ENCODE data around the gene CDC42BPB.

CDC42BPB gene

DNA sequence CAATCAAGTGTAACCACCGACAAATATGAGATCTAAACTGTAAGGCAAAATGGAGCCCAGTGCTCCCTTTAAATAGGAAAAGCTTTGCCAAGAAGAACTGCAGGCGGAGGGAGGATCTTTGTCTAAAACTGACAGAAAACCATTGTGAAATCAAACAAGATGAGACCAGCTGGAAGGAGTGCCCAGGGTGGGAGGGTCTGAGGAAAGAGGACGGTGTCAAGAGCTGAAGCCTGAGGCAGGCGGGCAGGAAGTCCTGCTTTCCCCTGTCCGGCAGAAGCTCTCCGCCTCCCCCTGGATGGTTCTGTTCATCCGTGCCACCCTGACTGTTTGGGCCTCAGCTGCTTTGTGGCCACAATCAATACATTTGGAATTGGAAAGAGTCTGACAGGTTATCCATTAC is 37.5 kb downstream of the CDC42BPB start:
- H3K36me3 ChIP-seq, result peaks cover 0 to 9% (median 0%) of the 10 kb centered on the region in 3 donors
- TF ChIP-seq, protein P1, sequence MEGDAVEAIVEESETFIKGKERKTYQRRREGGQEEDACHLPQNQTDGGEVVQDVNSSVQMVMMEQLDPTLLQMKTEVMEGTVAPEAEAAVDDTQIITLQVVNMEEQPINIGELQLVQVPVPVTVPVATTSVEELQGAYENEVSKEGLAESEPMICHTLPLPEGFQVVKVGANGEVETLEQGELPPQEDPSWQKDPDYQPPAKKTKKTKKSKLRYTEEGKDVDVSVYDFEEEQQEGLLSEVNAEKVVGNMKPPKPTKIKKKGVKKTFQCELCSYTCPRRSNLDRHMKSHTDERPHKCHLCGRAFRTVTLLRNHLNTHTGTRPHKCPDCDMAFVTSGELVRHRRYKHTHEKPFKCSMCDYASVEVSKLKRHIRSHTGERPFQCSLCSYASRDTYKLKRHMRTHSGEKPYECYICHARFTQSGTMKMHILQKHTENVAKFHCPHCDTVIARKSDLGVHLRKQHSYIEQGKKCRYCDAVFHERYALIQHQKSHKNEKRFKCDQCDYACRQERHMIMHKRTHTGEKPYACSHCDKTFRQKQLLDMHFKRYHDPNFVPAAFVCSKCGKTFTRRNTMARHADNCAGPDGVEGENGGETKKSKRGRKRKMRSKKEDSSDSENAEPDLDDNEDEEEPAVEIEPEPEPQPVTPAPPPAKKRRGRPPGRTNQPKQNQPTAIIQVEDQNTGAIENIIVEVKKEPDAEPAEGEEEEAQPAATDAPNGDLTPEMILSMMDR (IDR thresholded peaks at IDR 0.05), result no peak
- intact Hi-C loops (cut with DNase I; ENCODE audit: low total_unique reads), result no loop called here
- no peaks in the 10 kb centered on the region for H3K27me3 ChIP-seq
- no peak for DNase-seq
- H3K9me3 ChIP-seq, result no peaks in the 10 kb centered on the region
- H3K4me1 ChIP-seq, result peaks cover 0 to 70% (median 38%) of the 10 kb centered on the region in 4 donors
- H3K27ac ChIP-seq, result no peak overlapping the region
- no peak overlapping the region for H3K4me3 ChIP-seq

DNA sequence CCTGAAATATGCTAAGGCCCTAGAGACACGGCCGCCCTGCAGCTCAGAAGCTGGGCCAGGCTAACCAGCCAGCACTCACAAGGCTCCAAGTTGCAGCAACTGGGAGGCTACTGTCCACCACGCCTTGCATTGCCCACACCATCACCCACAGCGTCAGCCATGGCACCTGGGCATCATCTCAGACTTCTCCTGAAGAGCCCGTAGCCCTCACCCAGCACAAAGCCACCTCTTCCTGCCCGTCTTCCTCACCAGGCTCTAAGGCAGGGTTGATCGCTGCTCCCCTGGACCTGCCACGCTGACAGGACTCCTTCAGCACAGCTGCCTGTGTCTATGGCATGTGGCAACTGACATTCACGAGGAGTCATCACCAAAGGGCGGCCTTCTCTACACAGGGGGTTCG is 38.1 kb downstream of the CDC42BPB start:
- TF ChIP-seq, protein P1 (IDR thresholded peaks at IDR 0.05), result no peak
- Histone ChIP-seq H3K4me1 (peaks cover 0 to 71% (median 37%) of the 10 kb centered on the region in 4 donors), H3K27ac (no peak overlapping the region), H3K9me3 (no peaks in the 10 kb centered on the region), H3K4me3 (no peak overlapping the region), H3K36me3 (peaks cover 0 to 9% (median 0%) of the 10 kb centered on the region in 3 donors), H3K27me3 (no peaks in the 10 kb centered on the region)
- intact Hi-C loops (cut with DNase I; ENCODE audit: low total_unique reads), result no loop called here
- no peak for DNase-seq

DNA sequence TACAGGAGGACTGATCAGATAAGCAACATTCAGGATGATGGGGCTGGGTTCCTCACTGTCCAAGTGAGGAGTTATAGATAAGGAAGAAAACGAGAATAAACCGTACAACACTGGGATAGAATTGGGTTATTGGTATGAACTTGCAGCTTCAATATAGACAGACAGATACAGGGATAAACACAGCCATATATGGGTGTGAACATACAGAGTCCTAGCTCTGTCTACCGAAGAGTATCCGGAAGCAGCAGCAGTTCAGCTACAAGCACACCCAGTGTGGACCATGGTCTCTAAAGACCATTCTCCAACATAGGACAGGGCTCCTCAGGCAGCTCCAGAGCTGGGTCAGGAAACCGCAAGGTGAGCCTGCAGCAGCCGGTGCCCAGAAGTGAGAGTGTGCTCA is 40.8 kb downstream of the CDC42BPB start:
- Histone ChIP-seq H3K36me3 (peaks cover 0 to 12% (median 0%) of the 10 kb centered on the region in 3 donors), H3K4me1 (peaks cover 0 to 46% (median 18%) of the 10 kb centered on the region in 4 donors)

DNA sequence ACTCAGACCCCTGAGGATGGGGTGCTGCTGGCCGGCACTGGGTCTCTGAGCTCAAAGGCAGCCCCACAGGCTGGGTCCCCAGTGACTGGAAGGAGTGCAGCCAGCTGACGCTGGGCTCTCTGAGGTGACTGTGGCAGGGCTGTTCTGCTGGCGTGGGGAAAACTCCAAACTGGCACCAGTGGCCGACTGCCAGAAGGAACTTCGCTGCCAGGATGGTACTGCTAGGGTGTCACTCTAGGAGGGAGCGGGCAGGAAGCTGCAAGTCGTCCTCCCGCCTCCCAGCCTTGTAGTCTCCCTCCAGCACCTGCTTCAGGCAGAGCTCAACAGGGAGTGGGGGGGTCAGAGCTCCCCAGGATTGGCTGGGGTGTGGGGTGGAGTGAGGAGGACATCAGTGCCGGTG is 41.3 kb downstream of the CDC42BPB start:
- H3K36me3 ChIP-seq, result peaks cover 0 to 17% (median 4%) of the 10 kb centered on the region in 3 donors
- no peak overlapping the region for H3K4me3 ChIP-seq
- no peak for DNase-seq

More for the DNA sequence above, 40.8 kb downstream of the CDC42BPB start:
- Histone ChIP-seq H3K4me3 (no peak overlapping the region), H3K27me3 (no peaks in the 10 kb centered on the region), H3K27ac (no peak overlapping the region), H3K9me3 (no peaks in the 10 kb centered on the region)
- TF ChIP-seq, protein P1 (IDR thresholded peaks at IDR 0.05), result no peak
- intact Hi-C loops (cut with DNase I; ENCODE audit: low total_unique reads), result no loop called here
- no peak for DNase-seq

DNA sequence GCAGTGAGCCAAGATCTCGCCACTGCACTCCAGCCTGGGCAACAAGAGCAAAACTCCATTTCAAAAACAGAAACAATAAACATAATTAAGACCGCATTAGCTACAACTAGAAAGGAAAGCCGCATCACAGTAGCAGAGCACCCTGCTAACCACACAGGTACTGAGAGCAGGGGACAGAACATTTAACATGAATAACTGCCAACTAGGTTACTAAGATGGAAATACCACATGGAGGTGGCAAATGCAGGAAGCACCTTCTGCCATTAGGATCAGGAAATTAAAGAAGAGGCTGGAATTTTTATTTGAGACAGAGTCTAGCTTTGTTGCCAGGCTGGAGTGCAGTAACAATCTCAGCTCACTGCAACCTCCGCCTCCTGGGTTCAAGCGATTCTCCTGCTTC is 41.9 kb downstream of the CDC42BPB start:
- Histone ChIP-seq H3K9me3 (no peaks in the 10 kb centered on the region), H3K36me3 (peaks cover 0 to 21% (median 10%) of the 10 kb centered on the region in 3 donors), H3K4me1 (peaks cover 0 to 43% (median 17%) of the 10 kb centered on the region in 4 donors), H3K27ac (no peak overlapping the region), H3K4me3 (no peak overlapping the region), H3K27me3 (no peaks in the 10 kb centered on the region)
- TF ChIP-seq, protein P1 (IDR thresholded peaks at IDR 0.05), result no peak
- DNase-seq, result no peak
- intact Hi-C loops (cut with DNase I; ENCODE audit: low total_unique reads), result no loop called here

More for the DNA sequence above, 41.3 kb downstream of the CDC42BPB start:
- Histone ChIP-seq H3K9me3 (no peaks in the 10 kb centered on the region), H3K27ac (no peak overlapping the region), H3K4me1 (peaks cover 0 to 43% (median 17%) of the 10 kb centered on the region in 4 donors), H3K27me3 (no peaks in the 10 kb centered on the region)
- TF ChIP-seq, protein P1 (IDR thresholded peaks at IDR 0.05), result no peak
- intact Hi-C loops (cut with DNase I; ENCODE audit: low total_unique reads), result no loop called here
